Keratinocyte (primary cell): ENCODE measurements around the gene ESRP2.

Experiments used
- CTCF ChIP-seq, 3 experiments: IDR thresholded peaks in 1 of 3; conservative IDR thresholded peaks in 1 of 3; optimal IDR thresholded peaks in 1 of 3; 2 replicates in 2 of 3; 3 replicates in 1 of 3; pipeline versions ENCODE3 to v1.5.1; 2011; ENCODE audit warnings: low read length in 3 of 3, mild to moderate bottlenecking in 3 of 3, moderate library complexity in 2 of 3, control low read depth in 1 of 3, inconsistent platforms in 1 of 3; ENCODE audit not compliant: insufficient read depth in 2 of 3; ENCODE audit errors: extremely low read depth in 1 of 3
- EZH2 ChIP-seq: IDR thresholded peaks from one replicate; pipeline ENCODE4 v1.6.1; 2012; ENCODE audit warnings: inconsistent platforms, mild to moderate bottlenecking, low read length, moderate library complexity

GRCh38 chr16:68282064-68282452, 46.1 kb upstream of the ESRP2 start:
- no peak for TF ChIP-seq CTCF (optimal IDR thresholded peaks at IDR 0.05 in 1 of 3, IDR thresholded peaks at IDR 0.05 in 1 of 3, conservative IDR thresholded peaks at IDR 0.05 in 1 of 3; ENCODE audit: extremely low read depth in 1 of 3, insufficient read depth in 2 of 3, low read length in 3 of 3)
- no peak for TF ChIP-seq EZH2
